Caco-2 (cell line): ENCODE results near the gene TOMM20L. TPM values are rescaled to one million over a fixed set of nuclear protein-coding genes. Genes with fewer than 3 reads are reported as not detected.
"Not testable (repeated sequence)": the region's sequence is repeated elsewhere in the genome, so short reads cannot be mapped to it uniquely, and the experiment has no call there.

Experiments
- BruUV-seq: library from RNA; stranded (reverse); fragments of 400-500 nt; replicated peaks from 2 replicates; lab custom pipeline; 2021; lab: Mats Ljungman, UMichigan
- CTCF ChIA-PET: fragments of 300-600 bp; sonication (Branson Sonifier 250); formaldehyde crosslinking; loops from one replicate; lab custom pipeline; 2022; ENCODE audit warnings: antibody characterized with exemption; lab: Charles Lee
- POLR2A ChIA-PET: fragments of 300-600 bp; sonication (Branson Sonifier 250); formaldehyde crosslinking; loops from one replicate; lab custom pipeline; 2022; ENCODE audit warnings: antibody characterized with exemption; lab: Charles Lee
- DNase-seq, 2 experiments: peaks; one replicate each; pipeline versions ENCODE4 v3.0.0 to v3.0.0-alpha.2; 2020 to 2022
- H3K27me3 ChIP-seq: replicated peaks from 2 replicates; pipeline ENCODE4 v1.6.0; 2011; ENCODE audit warnings: low read length; ENCODE audit not compliant: control insufficient read depth, insufficient read depth
- H3K36me3 ChIP-seq: 2 replicates; pipeline ENCODE4 v1.5.1; 2011; ENCODE audit warnings: low read length; ENCODE audit not compliant: control insufficient read depth, insufficient read depth
- H3K4me1 ChIP-seq: fragments of 250-450 bp; sonication (Bioruptor Pico); 2 replicates; pipeline ENCODE4 v1.5.1; 2020; ENCODE audit warnings: mild to moderate bottlenecking
- H3K4me3 ChIP-seq: 2 replicates; pipeline ENCODE4 v1.5.1; 2011; ENCODE audit warnings: low read depth, mild to moderate bottlenecking, control low read depth, low read length
- H3K9me3 ChIP-seq: fragments of 250-450 bp; sonication (Bioruptor Pico); 2 replicates; pipeline ENCODE4 v1.5.1; 2020; ENCODE audit warnings: mild to moderate bottlenecking, moderate library complexity
- H3K27ac Mint-ChIP-seq: one replicate; pipeline ENCODE4 v1.8.0; 2022; ENCODE audit warnings: mixed read lengths; ENCODE audit not compliant: unreplicated experiment
- H3K27me3 Mint-ChIP-seq: one replicate; pipeline ENCODE4 v1.8.0; 2022; ENCODE audit warnings: mixed read lengths; ENCODE audit not compliant: insufficient read depth, unreplicated experiment
- H3K36me3 Mint-ChIP-seq: one replicate; pipeline ENCODE4 v1.8.0; 2022; ENCODE audit warnings: mild to moderate bottlenecking, mixed read lengths; ENCODE audit not compliant: insufficient read depth, unreplicated experiment
- H3K4me1 Mint-ChIP-seq: one replicate; pipeline ENCODE4 v1.8.0; 2022; ENCODE audit warnings: low read depth, mixed read lengths; ENCODE audit not compliant: unreplicated experiment
- H3K4me3 Mint-ChIP-seq: one replicate; pipeline ENCODE4 v1.8.0; 2022; ENCODE audit warnings: mild to moderate bottlenecking, moderate library complexity, mixed read lengths; ENCODE audit not compliant: unreplicated experiment
- H3K9me3 Mint-ChIP-seq: one replicate; pipeline ENCODE4 v1.8.0; 2022; ENCODE audit warnings: mixed read lengths; ENCODE audit not compliant: unreplicated experiment
- CTCF ChIP-seq, 2 experiments: fragments of 200-600 bp in 1 of 2; IDR thresholded peaks; 1 replicate in 1 of 2; 2 replicates in 1 of 2; pipeline versions ENCODE4 v1.5.1 to v1.8.0; 2011 to 2022; ENCODE audit warnings: antibody characterized with exemption in 1 of 2, control low read depth in 1 of 2, inconsistent platforms in 1 of 2, low read depth in 1 of 2, low read length in 1 of 2, mild to moderate bottlenecking in 1 of 2, moderate library complexity in 1 of 2; ENCODE audit not compliant: insufficient read depth in 1 of 2, severe bottlenecking in 1 of 2, unreplicated experiment in 1 of 2
- intact Hi-C: fragments of 100-400 bp; cut with micrococcal nuclease; formaldehyde crosslinking; loops from one replicate; pipeline ENCODE4 v1.10.0; 2022; ENCODE audit not compliant: unreplicated experiment
- total RNA-seq: library from RNA; stranded (reverse); gene quantifications from 2 replicates; pipeline ENCODE4 v1.2.3, GENCODE V29; 2022

TOMM20L gene
- total RNA-seq, 1 experiment from 2014 or later, result 1.2 TPM

GRCh38 chr14:58354808-58355207 lies 40.9 kb upstream of the TOMM20L start:
- TF ChIP-seq CTCF (IDR thresholded peaks at IDR 0.05; ENCODE audit: insufficient read depth in 1 of 2, low read depth in 1 of 2, low read length in 1 of 2, severe bottlenecking in 1 of 2, unreplicated experiment in 1 of 2), result no peak
- intact Hi-C loops, result no loop called here
- Histone ChIP-seq H3K9me3 (no peaks in the 10 kb centered on the region), H3K4me3 (no peak overlapping the region), H3K27me3 (no peaks in the 10 kb centered on the region), H3K4me1 (no peaks in the 10 kb centered on the region), H3K36me3 (no peaks in the 10 kb centered on the region; the same call in 1 of the 2 replicates)
- H3K36me3 Mint-ChIP-seq, result peaks cover 44% of the 10 kb centered on the region
- POLR2A ChIA-PET, result no interaction called here
- CTCF ChIA-PET, result no interaction called here
- no peak for DNase-seq
- H3K9me3 Mint-ChIP-seq, result no peaks in the 10 kb centered on the region
- no peak overlapping the region for H3K27ac Mint-ChIP-seq
- no peaks in the 10 kb centered on the region for H3K27me3 Mint-ChIP-seq
- BruUV-seq, result no TSS peak
- no peaks in the 10 kb centered on the region for H3K4me1 Mint-ChIP-seq
- no peak overlapping the region for H3K4me3 Mint-ChIP-seq

GRCh38 chr14:58356268-58356667 lies 39.5 kb upstream of the TOMM20L start:
- Mint-ChIP-seq H3K4me1 (no peaks in the 10 kb centered on the region), H3K9me3 (no peaks in the 10 kb centered on the region), H3K36me3 (peaks cover 45% of the 10 kb centered on the region), H3K27me3 (no peaks in the 10 kb centered on the region), H3K4me3 (no peak overlapping the region), H3K27ac (no peak overlapping the region)
- ChIA-PET POLR2A (no interaction called here), CTCF (no interaction called here)
- no peak for DNase-seq
- Histone ChIP-seq H3K4me3 (no peak overlapping the region), H3K36me3 (no peaks in the 10 kb centered on the region; the same call in 1 of the 2 replicates), H3K27me3 (no peaks in the 10 kb centered on the region), H3K9me3 (no peaks in the 10 kb centered on the region), H3K4me1 (no peaks in the 10 kb centered on the region)
- no peak for TF ChIP-seq CTCF (IDR thresholded peaks at IDR 0.05; ENCODE audit: insufficient read depth in 1 of 2, low read depth in 1 of 2, low read length in 1 of 2, severe bottlenecking in 1 of 2, unreplicated experiment in 1 of 2)
- BruUV-seq, result no TSS peak
- intact Hi-C loops, result no loop called here

GRCh38 chr14:58362272-58362671 lies 33.5 kb upstream of the TOMM20L start:
- CTCF ChIA-PET, POLR2A ChIA-PET, H3K36me3 ChIP-seq, H3K4me3 ChIP-seq, H3K27me3 Mint-ChIP-seq, H3K9me3 ChIP-seq, H3K4me3 Mint-ChIP-seq, H3K4me1 Mint-ChIP-seq, H3K27ac Mint-ChIP-seq, BruUV-seq, H3K27me3 ChIP-seq, H3K4me1 ChIP-seq, H3K9me3 Mint-ChIP-seq, DNase-seq: not testable (repeated sequence)
- intact Hi-C loops, result loop anchor here (2.0 kb wide), 1 partner anchor 253 kb away; no protein-coding TSS in a partner anchor
- peaks cover 42% of the 10 kb centered on the region for H3K36me3 Mint-ChIP-seq
